HG03378 (cell line): ENCODE results near the gene PNISR.
"Not testable (repeated sequence)": the region's sequence is repeated elsewhere in the genome, so short reads cannot be mapped to it uniquely, and the experiment has no call there.

Experiments used
- ATAC-seq: cut with Tn5 transposase; IDR thresholded peaks from one replicate; pipeline ENCODE4 v1.9.1; 2021; ENCODE audit warnings: mild to moderate bottlenecking, moderate library complexity; ENCODE audit not compliant: unreplicated experiment

Gene PNISR

GRCh38 chr6:99424761-99425646 is at the start of gene PNISR:
PNISR (minus strand) TSS chr6:99425308; CDS start chr6:99414659, 10,649 bp downstream.
- ATAC-seq, result peak; percentile 95

GRCh38 chr6:99473730-99474129 is 48.6 kb upstream of the PNISR start:
- ATAC-seq, result no peak

- no peak for ATAC-seq
Measured at GRCh38 chr6:99471638-99472037, 46.5 kb upstream of the PNISR start.

GRCh38 chr6:99467509-99468106 is 42.5 kb upstream of the PNISR start:
- no peak for ATAC-seq

- ATAC-seq, result not testable (repeated sequence)
Measured at GRCh38 chr6:99459133-99459532, 34.0 kb upstream of the PNISR start.

GRCh38 chr6:99458319-99458718 is 33.2 kb upstream of the PNISR start:
- no peak for ATAC-seq

GRCh38 chr6:99446076-99446475 is 21.0 kb upstream of the PNISR start:
- no peak for ATAC-seq

GRCh38 chr6:99434702-99435530 is 9.8 kb upstream of the PNISR start:
- ATAC-seq, result peak; percentile 92

GRCh38 chr6:99432877-99433276 is 7.8 kb upstream of the PNISR start:
- ATAC-seq, result no peak

GRCh38 chr6:99431901-99432300 is 6.8 kb upstream of the PNISR start:
- ATAC-seq, result no peak

- no peak for ATAC-seq
Measured at GRCh38 chr6:99427988-99428387, 2.9 kb upstream of the PNISR start.

GRCh38 chr6:99426451-99426757 is 1.3 kb upstream of the PNISR start:
- ATAC-seq, result no peak

GRCh38 chr6:99425647-99426450 is 741 bp upstream of the PNISR start:
- peak; percentile 50 for ATAC-seq

GRCh38 chr6:99424022-99424421 is 1.1 kb downstream of the PNISR start:
- ATAC-seq, result no peak

- no peak for ATAC-seq
Measured at GRCh38 chr6:99422912-99423311, 2.2 kb downstream of the PNISR start.

- peak; percentile 82 for ATAC-seq
Measured at GRCh38 chr6:99416892-99417767, 8.0 kb downstream of the PNISR start.

- ATAC-seq, result no peak
Measured at GRCh38 chr6:99416226-99416625, 8.9 kb downstream of the PNISR start.

GRCh38 chr6:99415446-99415845 is 9.7 kb downstream of the PNISR start:
- no peak for ATAC-seq

- ATAC-seq, result no peak
Measured at GRCh38 chr6:99412065-99412464, 13.0 kb downstream of the PNISR start.

GRCh38 chr6:99409672-99410071 is 15.4 kb downstream of the PNISR start:
- no peak for ATAC-seq
